ENCODE results near the gene KRT74.

KRT74 gene

GRCh38 chr12:52519826-52520662 is 53.6 kb downstream of the KRT74 start, which contains the start of gene KRT5:
TSS of gene KRT5 (minus strand) at chr12:52520394. CDS start at chr12:52520296, 98 bp downstream.
- DNase-seq (ENCODE audit: low read depth) = no peak

GRCh38 chr12:52519387-52519703 is 54.3 kb downstream of the KRT74 start:
- DNase-seq (ENCODE audit: low read depth) = no peak

DNA sequence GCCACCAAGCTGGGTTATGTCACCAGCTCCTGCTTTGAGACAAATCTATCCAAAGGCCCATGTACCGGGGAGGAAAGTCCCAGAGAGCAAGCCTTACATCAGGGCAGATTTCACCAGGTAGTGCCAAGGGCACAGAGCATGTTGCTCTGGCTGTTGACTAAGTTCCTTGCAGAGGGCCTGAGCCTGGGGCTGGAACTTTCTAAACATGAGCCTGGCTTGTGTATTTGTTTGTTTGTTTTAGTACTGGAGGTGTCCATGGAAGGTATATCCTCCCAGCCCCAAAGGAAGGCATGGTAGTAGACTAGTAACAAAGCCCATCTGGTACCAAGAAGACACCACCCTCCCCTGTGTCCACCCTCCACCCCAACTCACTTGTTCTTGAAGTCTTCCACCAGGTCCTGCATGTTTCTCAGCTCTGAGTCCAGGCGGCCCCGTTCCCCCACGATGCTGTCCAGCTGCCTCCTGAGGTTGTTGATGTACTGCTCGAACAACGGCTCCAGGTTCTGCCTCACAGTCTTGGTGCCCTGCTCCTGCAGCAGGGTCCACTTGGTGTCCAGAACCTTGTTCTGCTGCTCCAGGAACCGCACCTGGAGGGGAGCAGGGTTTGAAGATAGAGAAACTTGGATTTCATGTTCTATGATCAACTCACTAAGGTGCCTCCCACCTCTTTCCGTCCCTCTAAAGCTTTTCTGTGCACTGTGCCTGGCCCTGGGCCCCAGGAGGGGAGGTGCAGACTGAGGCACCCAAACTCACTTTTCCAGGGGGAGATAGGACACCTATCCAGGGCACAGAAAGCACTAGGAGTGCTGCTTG is 54.9 kb downstream of the KRT74 start:
- no peak for DNase-seq (ENCODE audit: low read depth)

- no peak for DNase-seq (ENCODE audit: low read depth)
Measured at GRCh38 chr12:52517888-52518287, 55.8 kb downstream of the KRT74 start.

DNA sequence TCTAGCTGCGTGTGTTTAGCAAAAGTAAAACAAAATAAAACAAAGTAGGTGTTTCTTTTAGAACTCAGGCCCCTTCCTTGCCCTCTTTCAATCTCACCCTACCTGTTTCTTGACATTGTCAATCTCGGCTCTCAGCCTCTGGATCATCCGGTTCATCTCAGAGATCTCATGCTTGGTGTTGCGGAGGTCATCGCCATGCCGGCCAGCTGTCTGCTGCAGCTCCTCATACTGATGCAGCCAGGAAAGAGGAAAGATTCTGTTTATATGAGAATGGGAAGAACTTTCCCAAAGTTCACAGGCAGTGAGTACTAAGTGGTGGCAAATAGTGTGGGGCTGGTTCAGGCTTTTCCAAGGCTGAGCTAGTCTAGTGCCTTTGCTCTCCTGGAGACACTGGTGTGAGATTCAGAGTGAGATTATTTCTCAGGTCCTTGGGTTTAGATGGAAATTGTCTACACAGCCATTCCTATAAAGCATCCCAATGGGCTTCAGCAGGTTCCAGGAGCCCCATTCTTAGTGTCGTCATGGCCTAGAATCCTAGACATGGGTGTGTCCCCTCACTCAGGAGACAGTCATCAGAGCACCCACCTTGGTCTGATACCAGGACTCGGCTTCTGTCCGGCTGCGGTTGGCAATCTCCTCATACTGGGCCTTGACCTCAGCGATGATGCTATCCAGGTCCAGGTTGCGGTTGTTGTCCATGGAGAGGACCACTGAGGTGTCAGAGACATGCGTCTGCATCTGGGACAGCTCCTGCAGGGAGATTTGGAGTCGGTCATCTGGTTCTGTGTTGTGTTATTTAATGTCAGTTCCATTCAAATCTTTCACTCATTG is 56.4 kb downstream of the KRT74 start:
- no peak for DNase-seq (ENCODE audit: low read depth)

- DNase-seq (ENCODE audit: low read depth) = no peak
Measured at GRCh38 chr12:52515927-52516831, 57.5 kb downstream of the KRT74 start.
